Neural cell (in vitro differentiated cells): ENCODE data around the gene MAPK8IP3. TPM values are rescaled to one million over a fixed set of nuclear protein-coding genes. Genes with fewer than 3 reads are reported as not detected.

Experiments
- H2AFZ ChIP-seq: fragments of 200-600, 300-800 bp; sonication (generic), shearing (Covaris generic); 2 replicates; pipeline ENCODE4 v1.6.0; 2014; ENCODE audit warnings: low read depth, mild to moderate bottlenecking, antibody characterized with exemption, low read length, moderate library complexity
- H3F3A ChIP-seq: fragments of 200-600 bp; shearing (Covaris generic); 2 replicates; pipeline ENCODE4 v1.6.1; 2016; ENCODE audit warnings: mild to moderate bottlenecking, moderate library complexity, mixed read lengths, antibody characterized with exemption, low read length; ENCODE audit not compliant: insufficient read depth, poor library complexity, severe bottlenecking
- H3K27ac ChIP-seq: fragments of 200-600, 300-800 bp; sonication (generic), shearing (Covaris generic); 2 replicates; pipeline ENCODE4 v1.5.1; 2014; ENCODE audit warnings: mild to moderate bottlenecking, low read length, moderate library complexity
- H3K27me3 ChIP-seq: fragments of 300-800, 200-600 bp; sonication (generic), shearing (Covaris generic); 2 replicates; pipeline ENCODE4 v1.6.0; 2014; ENCODE audit warnings: mild to moderate bottlenecking, low read depth, low read length, moderate library complexity; ENCODE audit not compliant: insufficient read depth
- H3K36me3 ChIP-seq: fragments of 300-800, 200-600 bp; sonication (generic), shearing (Covaris generic); 2 replicates; pipeline ENCODE4 v1.5.1; 2014; ENCODE audit warnings: mild to moderate bottlenecking, antibody characterized with exemption, low read length, moderate library complexity; ENCODE audit not compliant: insufficient read depth
- H3K4me2 ChIP-seq: fragments of 300-800, 200-600 bp; sonication (generic), shearing (Covaris generic); 2 replicates; pipeline ENCODE4 v1.6.0; 2014; ENCODE audit warnings: mild to moderate bottlenecking, low read length
- H3K4me3 ChIP-seq: fragments of 300-800, 200-600 bp; sonication (generic), shearing (Covaris generic); 2 replicates; pipeline ENCODE4 v1.5.1; 2014; ENCODE audit warnings: mild to moderate bottlenecking, low read length, moderate library complexity
- H3K79me2 ChIP-seq: fragments of 200-600 bp; shearing (Covaris generic); replicated peaks from 2 replicates; pipeline ENCODE4 v1.6.0; 2014; ENCODE audit warnings: mild to moderate bottlenecking, low read length, moderate library complexity; ENCODE audit not compliant: insufficient read depth
- H3K9ac ChIP-seq: fragments of 300-800, 200-600 bp; sonication (generic), shearing (Covaris generic); 2 replicates; pipeline ENCODE4 v1.6.1; 2016; ENCODE audit warnings: mild to moderate bottlenecking, low read length, mixed read lengths
- H3K9me2 ChIP-seq: fragments of 200-600 bp; shearing (Covaris generic); 2 replicates; pipeline ENCODE4 v1.6.1; 2016; ENCODE audit warnings: mild to moderate bottlenecking, low read length, mixed read lengths; ENCODE audit not compliant: insufficient read depth
- H3K9me3 ChIP-seq: fragments of 200-600, 300-800 bp; sonication (generic), shearing (Covaris generic); 2 replicates; pipeline ENCODE4 v1.6.1; 2016; ENCODE audit warnings: mild to moderate bottlenecking, mixed run types, low read length, moderate library complexity, mixed read lengths
- H4K20me1 ChIP-seq: fragments of 200-600 bp; shearing (Covaris generic); 2 replicates; pipeline ENCODE4 v1.6.1; 2016; ENCODE audit warnings: mild to moderate bottlenecking, mixed run types; ENCODE audit not compliant: insufficient read depth
- EP300 ChIP-seq: fragments of 450-650 bp; conservative IDR thresholded peaks from 2 replicates; pipeline ENCODE4 v1.6.1; 2014; ENCODE audit warnings: antibody characterized with exemption, mild to moderate bottlenecking, moderate library complexity; ENCODE audit not compliant: poor library complexity, severe bottlenecking
- EZH2 ChIP-seq: fragments of 200-600, 300-800 bp; shearing (Covaris generic), sonication (generic); IDR thresholded peaks from 2 replicates; pipeline ENCODE4 v1.6.1; 2014; ENCODE audit warnings: antibody characterized with exemption, low read length, borderline replicate concordance, mild to moderate bottlenecking; ENCODE audit not compliant: insufficient read depth, poor library complexity, severe bottlenecking
- MXI1 ChIP-seq: fragments of 450-650 bp; conservative IDR thresholded peaks from 2 replicates; pipeline ENCODE4 v1.6.1; 2014; ENCODE audit warnings: antibody characterized with exemption, mild to moderate bottlenecking; ENCODE audit not compliant: poor library complexity, severe bottlenecking
- POLR2AphosphoS5 ChIP-seq: IDR thresholded peaks from 2 replicates; pipeline ENCODE4 v1.6.1; 2012
- RAD21 ChIP-seq: fragments of 450-650 bp; conservative IDR thresholded peaks from 2 replicates; pipeline ENCODE4 v1.6.1; 2014; ENCODE audit warnings: antibody characterized with exemption, mild to moderate bottlenecking, moderate library complexity
- REST ChIP-seq: IDR thresholded peaks from 2 replicates; pipeline ENCODE4 v1.6.1; 2012; ENCODE audit warnings: borderline replicate concordance
- SMC3 ChIP-seq: fragments of 450-650 bp; conservative IDR thresholded peaks from 2 replicates; pipeline ENCODE4 v1.6.1; 2014; ENCODE audit warnings: antibody characterized with exemption, mild to moderate bottlenecking, moderate library complexity; ENCODE audit not compliant: poor library complexity
- TAF1 ChIP-seq: IDR thresholded peaks from 2 replicates; pipeline ENCODE4 v1.6.1; 2012; ENCODE audit warnings: low read depth
- polyA plus RNA-seq: library from polyadenylated mRNA; depleted of rRNA; stranded (reverse); fragments of >200 nt; gene quantifications from 2 replicates; pipeline ENCODE4 v1.2.3, GENCODE V29; 2014
- TF ChIP-seq, protein P1 (sequence below): fragments of 450-650 bp; IDR thresholded peaks from 2 replicates; pipeline ENCODE4 v1.5.1; 2014; ENCODE audit warnings: antibody characterized with exemption, mild to moderate bottlenecking, moderate library complexity; ENCODE audit not compliant: poor library complexity, severe bottlenecking

The MAPK8IP3 gene
- polyA plus RNA-seq, 1 donor from 2014 or later = 51.0 TPM

DNA sequence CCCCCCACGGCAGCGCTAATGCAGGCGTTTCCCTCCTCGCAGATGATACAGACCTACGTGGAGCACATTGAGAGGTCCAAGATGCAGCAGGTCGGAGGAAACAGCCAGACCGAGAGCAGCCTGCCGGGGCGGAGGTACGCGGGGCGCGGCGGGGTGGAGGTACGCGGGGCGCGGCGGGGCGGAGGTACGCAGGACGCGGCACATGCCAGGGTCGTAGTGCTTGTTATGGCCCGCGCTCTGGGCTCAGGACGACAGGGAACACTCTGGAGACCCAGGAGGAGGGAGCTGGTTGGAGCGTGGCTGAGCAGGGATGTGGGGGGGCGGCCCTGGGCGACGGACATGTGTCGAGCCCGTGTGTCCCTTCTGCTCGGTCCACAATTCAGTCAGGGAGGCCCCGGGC, 23.4 kb downstream of the MAPK8IP3 start:
- TF ChIP-seq RAD21 (no peak), EZH2 (no peak), POLR2AphosphoS5 (no peak), REST (no peak), MXI1 (no peak), SMC3 (no peak), EP300 (no peak), TAF1 (no peak)
- TF ChIP-seq, protein P1, sequence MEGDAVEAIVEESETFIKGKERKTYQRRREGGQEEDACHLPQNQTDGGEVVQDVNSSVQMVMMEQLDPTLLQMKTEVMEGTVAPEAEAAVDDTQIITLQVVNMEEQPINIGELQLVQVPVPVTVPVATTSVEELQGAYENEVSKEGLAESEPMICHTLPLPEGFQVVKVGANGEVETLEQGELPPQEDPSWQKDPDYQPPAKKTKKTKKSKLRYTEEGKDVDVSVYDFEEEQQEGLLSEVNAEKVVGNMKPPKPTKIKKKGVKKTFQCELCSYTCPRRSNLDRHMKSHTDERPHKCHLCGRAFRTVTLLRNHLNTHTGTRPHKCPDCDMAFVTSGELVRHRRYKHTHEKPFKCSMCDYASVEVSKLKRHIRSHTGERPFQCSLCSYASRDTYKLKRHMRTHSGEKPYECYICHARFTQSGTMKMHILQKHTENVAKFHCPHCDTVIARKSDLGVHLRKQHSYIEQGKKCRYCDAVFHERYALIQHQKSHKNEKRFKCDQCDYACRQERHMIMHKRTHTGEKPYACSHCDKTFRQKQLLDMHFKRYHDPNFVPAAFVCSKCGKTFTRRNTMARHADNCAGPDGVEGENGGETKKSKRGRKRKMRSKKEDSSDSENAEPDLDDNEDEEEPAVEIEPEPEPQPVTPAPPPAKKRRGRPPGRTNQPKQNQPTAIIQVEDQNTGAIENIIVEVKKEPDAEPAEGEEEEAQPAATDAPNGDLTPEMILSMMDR = no peak
- Histone ChIP-seq H3K27me3 (no peaks in the 10 kb centered on the region), H3K36me3 (peaks cover 5% of the 10 kb centered on the region), H3K4me3 (no peak overlapping the region), H3K9me2 (no peaks in the 10 kb centered on the region), H3K4me2 (no peak overlapping the region), H3K27ac (no peak overlapping the region), H4K20me1 (no peaks in the 10 kb centered on the region), H2AFZ (no peak overlapping the region), H3K79me2 (no peaks in the 10 kb centered on the region), H3F3A (no peaks in the 10 kb centered on the region), H3K9me3 (no peaks in the 10 kb centered on the region), H3K9ac (no peak overlapping the region)

- Histone ChIP-seq H3K9ac (no peak overlapping the region), H3K36me3 (peaks cover 12% of the 10 kb centered on the region), H3K9me2 (no peaks in the 10 kb centered on the region), H3K4me2 (no peak overlapping the region), H3K27me3 (no peaks in the 10 kb centered on the region), H3F3A (no peaks in the 10 kb centered on the region), H4K20me1 (no peaks in the 10 kb centered on the region), H3K27ac (no peak overlapping the region), H3K9me3 (no peaks in the 10 kb centered on the region), H3K4me3 (no peak overlapping the region), H3K79me2 (no peaks in the 10 kb centered on the region), H2AFZ (no peak overlapping the region)
- TF ChIP-seq SMC3 = no peak
- TF ChIP-seq REST = no peak
- TF ChIP-seq, protein P1 = no peak
Observed at GRCh38 chr16:1731073-1731472, 25.1 kb downstream of the MAPK8IP3 start.
